ENCODE results near the gene SPOCK2.
"Not testable (repeated sequence)": the region's sequence is repeated elsewhere in the genome, so short reads cannot be mapped to it uniquely, and the experiment has no call there.

SPOCK2 gene

GRCh38 chr10:72050873-72051272, 37.5 kb downstream of the SPOCK2 start:
- no peak for DNase-seq

- DNase-seq: no peak
Observed at GRCh38 chr10:72049969-72050781, 38.2 kb downstream of the SPOCK2 start.

GRCh38 chr10:72049472-72049871, 38.9 kb downstream of the SPOCK2 start:
- no peak for DNase-seq

GRCh38 chr10:72048450-72049124, 39.8 kb downstream of the SPOCK2 start:
- DNase-seq: peak; percentile 92

- no peak for DNase-seq
Observed at GRCh38 chr10:72045586-72045985, 42.8 kb downstream of the SPOCK2 start.

GRCh38 chr10:72044417-72045041, 43.8 kb downstream of the SPOCK2 start:
- peak; percentile 21 for DNase-seq

GRCh38 chr10:72043016-72043834, 45.1 kb downstream of the SPOCK2 start:
- DNase-seq: no peak

GRCh38 chr10:72041491-72041890, 46.9 kb downstream of the SPOCK2 start:
- no peak for DNase-seq

GRCh38 chr10:72039377-72039776, 49.0 kb downstream of the SPOCK2 start:
- no peak for DNase-seq

GRCh38 chr10:72038458-72039001, 49.8 kb downstream of the SPOCK2 start:
- DNase-seq: no peak

- no peak for DNase-seq
Observed at GRCh38 chr10:72037811-72038210, 50.5 kb downstream of the SPOCK2 start.

- DNase-seq: no peak
Observed at GRCh38 chr10:72037266-72037665, 51.1 kb downstream of the SPOCK2 start.

- no peak for DNase-seq
Observed at GRCh38 chr10:72035252-72035887, 53.0 kb downstream of the SPOCK2 start.

GRCh38 chr10:72034761-72035160, 53.6 kb downstream of the SPOCK2 start:
- no peak for DNase-seq

GRCh38 chr10:72034040-72034499, 54.3 kb downstream of the SPOCK2 start:
- DNase-seq: no peak

- not testable (repeated sequence) for DNase-seq
Observed at GRCh38 chr10:72032409-72033162, 55.8 kb downstream of the SPOCK2 start.

GRCh38 chr10:72031706-72032105, 56.6 kb downstream of the SPOCK2 start:
- DNase-seq: no peak

- no peak for DNase-seq
Observed at GRCh38 chr10:72030762-72031543, 57.4 kb downstream of the SPOCK2 start.

GRCh38 chr10:72029414-72029813, 58.9 kb downstream of the SPOCK2 start:
- no peak for DNase-seq

- DNase-seq: no peak
Observed at GRCh38 chr10:72027498-72027897, 60.9 kb downstream of the SPOCK2 start.
